Endothelial cell of umbilical vein (primary cell): Measurements from ENCODE around the gene SNX24. TPM values are rescaled to one million over a fixed set of nuclear protein-coding genes. Genes with fewer than 3 reads are reported as not detected.

ENCODE experiments used
- BruUV-seq: library from RNA; stranded (reverse); fragments of 400-500 nt; replicated peaks from 2 replicates; lab custom pipeline; 2021; lab: Mats Ljungman, UMichigan
- CTCF ChIA-PET: fragments of 300-600, 350-600 bp; sonication (Branson Sonifier 250); formaldehyde crosslinking; loops from one replicate; lab custom pipeline; 2021; ENCODE audit warnings: antibody characterized with exemption, inconsistent platforms; lab: Charles Lee
- POLR2A ChIA-PET: fragments of 300-600, 350-600 bp; sonication (Branson Sonifier 250); formaldehyde crosslinking; loops from one replicate; lab custom pipeline; 2021; ENCODE audit warnings: antibody characterized with exemption, inconsistent platforms; lab: Charles Lee
- DNase-seq: peaks from one replicate; pipeline ENCODE4 v3.0.0-alpha.2; 2011; ENCODE audit warnings: low read depth, low spot score
- FAIRE-seq: peaks from 2 replicates; lab custom pipeline; 2011; peaks lifted over from hg19 to GRCh38; lab: Jason Lieb, UNC
- H2AFZ ChIP-seq: 2 replicates; pipeline ENCODE4 v1.6.0; 2012; ENCODE audit warnings: low read depth, low read length, control low read depth, inconsistent platforms
- H3K27ac ChIP-seq: 2 replicates; pipeline ENCODE4 v1.5.1; 2011; ENCODE audit warnings: low read depth, mild to moderate bottlenecking, control low read depth, low read length, moderate library complexity; ENCODE audit not compliant: insufficient read depth
- H3K27me3 ChIP-seq, 2 experiments: 2 replicates each; pipeline versions ENCODE4 v1.6.0 to v1.6.1; 2011; ENCODE audit warnings: low read length in 2 of 2, mixed read lengths in 1 of 2; ENCODE audit not compliant: control insufficient read depth in 2 of 2, insufficient read depth in 2 of 2
- H3K36me3 ChIP-seq, 2 experiments: 2 replicates in 1 of 2; 3 replicates in 1 of 2; pipeline ENCODE4 v1.5.1; 2011; ENCODE audit warnings: low read length in 2 of 2, mild to moderate bottlenecking in 1 of 2, moderate library complexity in 1 of 2; ENCODE audit not compliant: control insufficient read depth in 2 of 2, insufficient read depth in 2 of 2; ENCODE audit errors: extremely low read depth in 1 of 2
- H3K4me1 ChIP-seq: 3 replicates; pipeline ENCODE4 v1.5.1; 2011; ENCODE audit warnings: mild to moderate bottlenecking, low read length; ENCODE audit not compliant: control insufficient read depth, insufficient read depth; ENCODE audit errors: extremely low read depth
- H3K4me2 ChIP-seq: 2 replicates; pipeline ENCODE4 v1.6.1; 2011; ENCODE audit warnings: low read length, control low read depth, mixed read lengths; ENCODE audit not compliant: insufficient read depth
- H3K4me3 ChIP-seq, 3 experiments: fragments of 200-600 bp in 1 of 3; sonication (generic), shearing (Covaris generic) in 1 of 3; replicated peaks in 1 of 3; 2 replicates each; pipeline ENCODE4 v1.5.1; 2011 to 2016; ENCODE audit warnings: control low read depth in 3 of 3, low read length in 3 of 3, mild to moderate bottlenecking in 2 of 3, inconsistent platforms in 1 of 3, low read depth in 1 of 3, moderate library complexity in 1 of 3; ENCODE audit not compliant: insufficient read depth in 1 of 3
- H3K79me2 ChIP-seq: 2 replicates; pipeline ENCODE4 v1.6.0; 2012; ENCODE audit warnings: low read length, inconsistent platforms; ENCODE audit not compliant: control insufficient read depth, insufficient read depth
- H3K9ac ChIP-seq: replicated peaks from 2 replicates; pipeline ENCODE3; 2011; ENCODE audit warnings: low read length, control low read depth; ENCODE audit not compliant: insufficient read depth; ENCODE audit errors: extremely low read depth
- H3K9me1 ChIP-seq: replicated peaks from 3 replicates; pipeline ENCODE4 v1.6.0; 2011; ENCODE audit warnings: mild to moderate bottlenecking, low read length; ENCODE audit not compliant: control insufficient read depth, insufficient read depth; ENCODE audit errors: extremely low read depth
- H3K9me3 ChIP-seq: replicated peaks from 2 replicates; pipeline ENCODE4 v1.5.1; 2012; ENCODE audit warnings: low read length, inconsistent platforms; ENCODE audit not compliant: control insufficient read depth, insufficient read depth
- H4K20me1 ChIP-seq: replicated peaks from 2 replicates; pipeline ENCODE3; 2011; ENCODE audit warnings: mild to moderate bottlenecking, low read length; ENCODE audit not compliant: control insufficient read depth, insufficient read depth; ENCODE audit errors: extremely low read depth
- CTCF ChIP-seq, 2 donors: IDR thresholded peaks; 1 replicate in 1 of 2; 2 replicates in 1 of 2; pipeline ENCODE4 v1.5.1; 2011; ENCODE audit warnings: low read length in 2 of 2, mild to moderate bottlenecking in 2 of 2, moderate library complexity in 2 of 2, control low read depth in 1 of 2, inconsistent platforms in 1 of 2, low read depth in 1 of 2; ENCODE audit not compliant: insufficient read depth in 1 of 2; ENCODE audit errors: extremely low read depth in 1 of 2
- EZH2 ChIP-seq: IDR thresholded peaks from 2 replicates; pipeline ENCODE4 v1.6.1; 2012; ENCODE audit warnings: borderline replicate concordance, low read depth, mild to moderate bottlenecking, moderate library complexity, low read length, inconsistent platforms; ENCODE audit not compliant: severe bottlenecking
- FOS ChIP-seq: IDR thresholded peaks from 2 replicates; pipeline ENCODE4 v1.6.1; 2011; ENCODE audit warnings: mild to moderate bottlenecking, low read length, moderate library complexity, borderline replicate concordance; ENCODE audit not compliant: insufficient read depth
- GATA2 ChIP-seq: IDR thresholded peaks from 2 replicates; pipeline ENCODE4 v1.7.0; 2011; ENCODE audit warnings: low read depth, mild to moderate bottlenecking, moderate library complexity, mixed read lengths, low read length; ENCODE audit not compliant: insufficient read length, insufficient read depth
- JUN ChIP-seq: IDR thresholded peaks from 2 replicates; pipeline ENCODE4 v1.6.1; 2011; ENCODE audit warnings: borderline replicate concordance, low read depth; ENCODE audit not compliant: insufficient read length, insufficient read depth
- MAX ChIP-seq: IDR thresholded peaks from 2 replicates; pipeline ENCODE4 v1.6.1; 2011; ENCODE audit not compliant: insufficient read depth, insufficient read length
- MYC ChIP-seq: IDR thresholded peaks from one replicate; pipeline ENCODE4 v1.6.1; 2011; ENCODE audit warnings: mild to moderate bottlenecking, low read depth, low read length
- POLR2A ChIP-seq: IDR thresholded peaks from 2 replicates; pipeline ENCODE4 v1.6.1; 2012; ENCODE audit warnings: low read depth, mild to moderate bottlenecking, control low read depth, low read length
- POLR2AphosphoS5 ChIP-seq: IDR thresholded peaks from 2 replicates; pipeline ENCODE4 v1.6.1; 2012; ENCODE audit warnings: low read depth, mild to moderate bottlenecking, control low read depth, low read length, moderate library complexity; ENCODE audit not compliant: insufficient read depth
- dilution Hi-C: fragments of 300-500 bp; cut with MboI; formaldehyde crosslinking; loops from one replicate; pipeline ENCODE4 v1.15.0; 2019; ENCODE audit warnings: low sequenced_read_pairs; ENCODE audit not compliant: extremely low pct_ligation_motif_present
- intact Hi-C: fragments of 100-400 bp; cut with micrococcal nuclease; formaldehyde crosslinking; loops from one replicate; pipeline ENCODE4 v1.10.0; 2022
- polyA plus RNA-seq, 4 experiments: library from polyadenylated mRNA; depleted of rRNA in 3 of 4; stranded (reverse) in 3 of 4; unstranded in 1 of 4; fragments of >200 nt; gene quantifications; 2 replicates each; pipeline versions ENCODE4 v1.2.1 to v1.2.3, GENCODE V29; 2011 to 2012; ENCODE audit warnings: missing spikeins in 1 of 4
- total RNA-seq: library from RNA; stranded (reverse); gene quantifications from 2 replicates; pipeline ENCODE4 v1.2.3, GENCODE V29; 2021

The SNX24 gene
- total and polyA plus RNA-seq, 2 donors (not counting 3 experiments of a cell fraction or from before 2014, with no cell fraction given): 2.9 to 14.9 TPM

- no TSS peak for BruUV-seq
- no peak overlapping the region for H3K4me2 ChIP-seq
- TF ChIP-seq MAX: no peak
- TF ChIP-seq EZH2: no peak
- no peak for TF ChIP-seq POLR2A
- TF ChIP-seq GATA2: no peak
- TF ChIP-seq CTCF (IDR thresholded peaks at IDR 0.05; ENCODE audit: extremely low read depth in 1 of 2, insufficient read depth in 1 of 2, low read depth in 1 of 2, low read length in 2 of 2): no peak
- TF ChIP-seq JUN: no peak
- no peak for TF ChIP-seq FOS
- no peak for TF ChIP-seq MYC
- TF ChIP-seq POLR2AphosphoS5: no peak
- no peaks in the 10 kb centered on the region for H3K79me2 ChIP-seq
- no peak overlapping the region for H2AFZ ChIP-seq
- CTCF ChIA-PET: no interaction called here
- dilution Hi-C loops (no loop called here), intact Hi-C loops (no loop called here)
- no peaks in the 10 kb centered on the region for H3K4me1 ChIP-seq
- DNase-seq (no peak), FAIRE-seq (no peak)
- H3K27ac ChIP-seq: no peak overlapping the region
- H3K9me1 ChIP-seq: no peaks in the 10 kb centered on the region
- POLR2A ChIA-PET: no interaction called here
- H4K20me1 ChIP-seq: no peaks in the 10 kb centered on the region
- H3K27me3 ChIP-seq: no peaks in the 10 kb centered on the region
- H3K36me3 ChIP-seq: no peaks in the 10 kb centered on the region
- H3K9me3 ChIP-seq: no peaks in the 10 kb centered on the region
- H3K9ac ChIP-seq: no peak overlapping the region
- H3K4me3 ChIP-seq: no peak overlapping the region
Observed at GRCh38 chr5:122948319-122948718, 102.9 kb downstream of the SNX24 start.
